Mesendoderm (in vitro differentiated cells): ENCODE measurements around the gene CDKN2AIPNL.
"Not testable (repeated sequence)": the region's sequence is repeated elsewhere in the genome, so short reads cannot be mapped to it uniquely, and the experiment has no call there.

Source experiments
- DNase-seq: peaks from one replicate; pipeline ENCODE4 v3.0.0; 2013
- H2AK5ac ChIP-seq: 2 replicates; pipeline ENCODE4 v1.6.1; 2013; ENCODE audit warnings: low read length, inconsistent platforms
- H2BK120ac ChIP-seq: 2 replicates; pipeline ENCODE4 v1.6.1; 2013; ENCODE audit warnings: low read depth, mild to moderate bottlenecking, low read length, moderate library complexity, mixed read lengths
- H2BK15ac ChIP-seq: replicated peaks from 2 replicates; pipeline ENCODE4 v1.6.1; 2013; ENCODE audit warnings: low read depth, mild to moderate bottlenecking, moderate library complexity
- H2BK5ac ChIP-seq: 2 replicates; pipeline ENCODE4 v1.6.1; 2013; ENCODE audit warnings: low read length, inconsistent platforms
- H3K18ac ChIP-seq: 2 replicates; pipeline ENCODE4 v1.6.1; 2013; ENCODE audit warnings: mild to moderate bottlenecking, low read length, mixed read lengths
- H3K23ac ChIP-seq: one replicate; pipeline ENCODE4 v1.6.1; 2013; ENCODE audit warnings: low read length
- H3K27ac ChIP-seq: 2 replicates; pipeline ENCODE4 v1.5.1; 2013; ENCODE audit warnings: low read depth, mild to moderate bottlenecking, inconsistent platforms, low read length, moderate library complexity
- H3K27me3 ChIP-seq: 2 replicates; pipeline ENCODE4 v1.6.1; 2013; ENCODE audit warnings: low read length, control low read depth, mild to moderate bottlenecking, inconsistent platforms; ENCODE audit not compliant: insufficient read depth, poor library complexity
- H3K36me3 ChIP-seq: 2 replicates; pipeline ENCODE4 v1.6.1; 2013; ENCODE audit warnings: low read length, inconsistent platforms; ENCODE audit not compliant: control insufficient read depth, insufficient read depth
- H3K4ac ChIP-seq: one replicate; pipeline ENCODE4 v1.6.1; 2013; ENCODE audit warnings: low read depth, mild to moderate bottlenecking, low read length, moderate library complexity
- H3K4me1 ChIP-seq: 2 replicates; pipeline ENCODE4 v1.6.1; 2013; ENCODE audit warnings: low read depth, low read length, inconsistent platforms; ENCODE audit not compliant: control insufficient read depth
- H3K4me2 ChIP-seq: 2 replicates; pipeline ENCODE4 v1.6.1; 2013; ENCODE audit warnings: low read length
- H3K4me3 ChIP-seq: 2 replicates; pipeline ENCODE4 v1.5.1; 2013; ENCODE audit warnings: mild to moderate bottlenecking, low read length
- H3K56ac ChIP-seq: one replicate; pipeline ENCODE4 v1.6.1; 2013; ENCODE audit warnings: low read length
- H3K79me1 ChIP-seq: 2 replicates; pipeline ENCODE4 v1.6.1; 2013; ENCODE audit warnings: low read length, inconsistent platforms
- H3K79me2 ChIP-seq: 2 replicates; pipeline ENCODE4 v1.6.1; 2013; ENCODE audit warnings: mild to moderate bottlenecking, low read length; ENCODE audit not compliant: control insufficient read depth, insufficient read depth
- H3K9ac ChIP-seq: 2 replicates; pipeline ENCODE4 v1.6.1; 2013; ENCODE audit warnings: low read length, inconsistent platforms
- H4K5ac ChIP-seq: one replicate; pipeline ENCODE4 v1.6.1; 2013; ENCODE audit warnings: low read length
- H4K8ac ChIP-seq: one replicate; pipeline ENCODE4 v1.6.1; 2013; ENCODE audit warnings: low read depth, mild to moderate bottlenecking, control low read depth, low read length, moderate library complexity
- WGBS: extraction: QIAGEN DNeasy Blood & Tissue Kit; methylation state at CpG from one replicate; pipeline ENCODE4 v1.1.7; 2013; ENCODE audit warnings: low lambda C conversion rate, missing lambda C conversion rate; ENCODE audit not compliant: insufficient coverage; ENCODE audit errors: extremely low coverage; 5-methylcytosine and 5-hydroxymethylcytosine counted together

CDKN2AIPNL gene

GRCh38 chr5:134374232-134374631 is 37.4 kb downstream of the CDKN2AIPNL start:
- Histone ChIP-seq H3K9ac (no peak overlapping the region), H2BK15ac (no peak overlapping the region), H3K56ac (no peak overlapping the region), H3K27me3 (no peaks in the 10 kb centered on the region), H2AK5ac (no peak overlapping the region), H3K36me3 (peaks cover 3% of the 10 kb centered on the region), H2BK5ac (no peak overlapping the region), H2BK120ac (no peak overlapping the region), H3K4me2 (no peak overlapping the region), H3K79me1 (peaks cover 10% of the 10 kb centered on the region), H4K5ac (no peak overlapping the region), H4K8ac (no peak overlapping the region), H3K27ac (no peak overlapping the region), H3K4ac (no peak overlapping the region), H3K79me2 (peaks cover 38% of the 10 kb centered on the region), H3K23ac (no peak overlapping the region), H3K4me1 (peaks cover 3% of the 10 kb centered on the region), H3K18ac (no peak overlapping the region), H3K4me3 (no peak overlapping the region)
- no peak for DNase-seq
- WGBS, result no CpG with 5 or more reads among the region's 3 CpGs

GRCh38 chr5:134373633-134374032 is 38.0 kb downstream of the CDKN2AIPNL start:
- no CpG with 5 or more reads among the region's 5 CpGs for WGBS
- not testable (repeated sequence) for H2AK5ac ChIP-seq, H3K4me1 ChIP-seq, H3K36me3 ChIP-seq, H3K79me1 ChIP-seq, H3K4me3 ChIP-seq, H4K8ac ChIP-seq, H2BK120ac ChIP-seq, H2BK15ac ChIP-seq, H4K5ac ChIP-seq, H3K4ac ChIP-seq, H3K23ac ChIP-seq, H2BK5ac ChIP-seq, H3K9ac ChIP-seq, H3K56ac ChIP-seq, H3K27me3 ChIP-seq, DNase-seq, H3K4me2 ChIP-seq, H3K27ac ChIP-seq, H3K18ac ChIP-seq
- H3K79me2 ChIP-seq, result peaks cover 38% of the 10 kb centered on the region

GRCh38 chr5:134371834-134372340 is 39.8 kb downstream of the CDKN2AIPNL start:
- H3K27ac ChIP-seq, result peak overlapping the region; percentile 95
- peak overlapping the region; percentile 86 for H3K18ac ChIP-seq
- WGBS, result no CpG with 5 or more reads among the region's 29 CpGs
- peak overlapping the region; percentile 1 for H4K8ac ChIP-seq
- H3K9ac ChIP-seq, result peak overlapping the region; percentile 99
- peak overlapping the region; percentile 94 for H3K23ac ChIP-seq
- peak overlapping the region; percentile 99 for H3K4me3 ChIP-seq
- H3K4me1 ChIP-seq, result peaks cover 3% of the 10 kb centered on the region
- H3K56ac ChIP-seq, result peak overlapping the region; percentile 98
- peaks cover 6% of the 10 kb centered on the region for H3K79me1 ChIP-seq
- H2BK120ac ChIP-seq, result no peak overlapping the region
- peak overlapping the region; percentile 95 for H3K4ac ChIP-seq
- H2AK5ac ChIP-seq, result no peak overlapping the region
- peaks cover 1% of the 10 kb centered on the region for H3K36me3 ChIP-seq
- peak overlapping the region; percentile 78 for H2BK5ac ChIP-seq
- H4K5ac ChIP-seq, result no peak overlapping the region
- H3K4me2 ChIP-seq, result peak overlapping the region; percentile 30
- peak; percentile 84 for DNase-seq
- no peaks in the 10 kb centered on the region for H3K27me3 ChIP-seq
- H2BK15ac ChIP-seq, result no peak overlapping the region
- peaks cover 33% of the 10 kb centered on the region for H3K79me2 ChIP-seq

- Histone ChIP-seq H3K4me2 (peak within 1 kb of the TSS; percentile 53), H3K79me2 (peaks cover 35% of the 10 kb centered on the region), H3K79me1 (peaks cover 6% of the 10 kb centered on the region), H4K8ac (peak within 1 kb of the TSS; percentile 1), H4K5ac (peak within 1 kb of the TSS; percentile 72), H3K4me3 (peak within 1 kb of the TSS; percentile 99), H3K9ac (peak within 1 kb of the TSS; percentile 99), H2BK5ac (peak within 1 kb of the TSS; percentile 78), H3K56ac (peak within 1 kb of the TSS; percentile 98), H3K27ac (peak within 1 kb of the TSS; percentile 95), H3K27me3 (no peaks in the 10 kb centered on the region), H3K36me3 (peaks cover 1% of the 10 kb centered on the region), H2BK15ac (no peak within 1 kb of the TSS), H2BK120ac (no peak within 1 kb of the TSS), H3K4me1 (peaks cover 3% of the 10 kb centered on the region), H2AK5ac (no peak within 1 kb of the TSS), H3K4ac (peak within 1 kb of the TSS; percentile 95), H3K18ac (peak within 1 kb of the TSS; percentile 86), H3K23ac (peak within 1 kb of the TSS; percentile 94)
- no CpG with 5 or more reads among the region's 74 CpGs for WGBS
- DNase-seq, result peak; percentile 100
Measured at GRCh38 chr5:134370871-134371833, 40.5 kb downstream of the CDKN2AIPNL start, which contains the start of gene UBE2B. Gene UBE2B, plus strand, starts transcription at chr5:134371569. Its CDS starts 27 bp downstream, at chr5:134371596.

- peak overlapping the region; percentile 53 for H3K4me2 ChIP-seq
- DNase-seq, result no peak
- no peak overlapping the region for H4K8ac ChIP-seq
- H2BK5ac ChIP-seq, result no peak overlapping the region
- H3K56ac ChIP-seq, result peak overlapping the region; percentile 89
- peaks cover 4% of the 10 kb centered on the region for H3K79me1 ChIP-seq
- H3K27ac ChIP-seq, result no peak overlapping the region
- peak overlapping the region; percentile 72 for H4K5ac ChIP-seq
- H2BK120ac ChIP-seq, result no peak overlapping the region
- peaks cover 1% of the 10 kb centered on the region for H3K36me3 ChIP-seq
- no peak overlapping the region for H3K23ac ChIP-seq
- H3K18ac ChIP-seq, result peak overlapping the region; percentile 22
- WGBS, result no CpG with 5 or more reads among the region's 5 CpGs
- H3K4me1 ChIP-seq, result peaks cover 3% of the 10 kb centered on the region
- H3K4me3 ChIP-seq, result peak overlapping the region; percentile 5
- H3K4ac ChIP-seq, result peak overlapping the region; percentile 60
- peaks cover 32% of the 10 kb centered on the region for H3K79me2 ChIP-seq
- H3K27me3 ChIP-seq, result no peaks in the 10 kb centered on the region
- H2BK15ac ChIP-seq, result no peak overlapping the region
- no peak overlapping the region for H2AK5ac ChIP-seq
- H3K9ac ChIP-seq, result peak overlapping the region; percentile 71
Measured at GRCh38 chr5:134370311-134370870, 41.3 kb downstream of the CDKN2AIPNL start.
